Heart right ventricle (tissue), 16 donors: ENCODE data around the gene ZNF493. TPM values are rescaled to one million over a fixed set of nuclear protein-coding genes. Genes with fewer than 3 reads are reported as not detected.

Experiments
- ATAC-seq, 8 donors: fragments of 200-7000 bp; cut with Tn5 transposase; one replicate each; pipeline ENCODE4 v1.9.1; 2020; ENCODE audit warnings: mild to moderate bottlenecking in 8 of 8, moderate library complexity in 8 of 8, moderate number of reproducible peaks in 1 of 8
- DNase-seq, 2 donors: peaks; one replicate each; pipeline ENCODE4 v3.0.0-alpha.2; 2020
- H3K27ac ChIP-seq, 10 donors: fragments of 200-600 bp; sonication (generic) in 2 of 10; one replicate each; pipeline versions ENCODE4 v1.5.0 to v1.8.0; 2020 to 2022; ENCODE audit warnings: mild to moderate bottlenecking in 3 of 10
- H3K27me3 ChIP-seq, 7 donors: fragments of 200-600 bp; one replicate each; pipeline ENCODE4 v1.8.0; 2021 to 2022; ENCODE audit warnings: mild to moderate bottlenecking in 2 of 7
- H3K36me3 ChIP-seq, 9 donors: fragments of 200-600 bp; sonication (generic) in 1 of 9; one replicate each; pipeline versions ENCODE4 v1.5.0 to v1.8.0; 2020 to 2022; ENCODE audit warnings: mild to moderate bottlenecking in 2 of 9
- H3K4me1 ChIP-seq, 9 donors: fragments of 200-600 bp; sonication (generic) in 1 of 9; one replicate each; pipeline versions ENCODE4 v1.5.0 to v1.8.0; 2020 to 2022; ENCODE audit warnings: mild to moderate bottlenecking in 4 of 9
- H3K4me3 ChIP-seq, 10 donors: fragments of 200-600 bp; sonication (generic) in 2 of 10; one replicate each; pipeline versions ENCODE4 v1.5.0 to v1.8.0; 2020 to 2022; ENCODE audit warnings: mild to moderate bottlenecking in 7 of 10, moderate library complexity in 2 of 10
- H3K9me3 ChIP-seq, 11 donors: fragments of 200-600 bp in 10 of 11; sonication (generic) in 2 of 11; one replicate each; pipeline versions ENCODE4 v1.5.0 to v1.8.0; 2013 to 2022; ENCODE audit warnings: mild to moderate bottlenecking in 2 of 11, control low read depth in 1 of 11, moderate library complexity in 1 of 11
- WGBS, 2 donors: extraction: QIAGEN DNeasy Blood & Tissue Kit; methylation state at CpG; one replicate each; pipeline ENCODE4 v1.1.7; 2013; ENCODE audit warnings: inconsistent platforms in 1 of 2; 5-methylcytosine and 5-hydroxymethylcytosine counted together
- intact Hi-C, 10 donors: fragments of 100-400 bp; cut with DNase I; formaldehyde crosslinking; loops; one replicate each; pipeline versions ENCODE4 v1.11.1 to v1.14.2; 2022
- polyA plus RNA-seq, 2 donors: library from polyadenylated mRNA; stranded (reverse); fragments of 200-250 nt; gene quantifications; one replicate each; pipeline ENCODE4 v1.2.3, GENCODE V29; 2013
- total RNA-seq, 10 donors: library from RNA; stranded (reverse); fragmentation: NEBNext Ultra II Directional in 3 of 10; extraction: Animal tissue kit (Norgen Biotek cat#: 25700) in 3 of 10; gene quantifications; one replicate each; pipeline versions ENCODE4 v1.2.1 to v1.2.4, GENCODE V29; 2021 to 2023
- TF ChIP-seq, protein P1 (sequence below), 9 donors: fragments of 200-600 bp; sonication (generic) in 2 of 9; IDR thresholded peaks; one replicate each; pipeline versions ENCODE4 v1.5.0 to v1.8.0; 2021 to 2022; ENCODE audit warnings: antibody characterized with exemption in 9 of 9, mild to moderate bottlenecking in 5 of 9, moderate library complexity in 1 of 9
- donor health status: Arrhythmogenic right ventricular cardiomyopathy.
- donor health status: ischemic (EF 13 %, LVEDD 7.1; RV severe dilation, severe dysfunction).
- donor health status: healthy with polysubstance abuse.
- donor health status: DM: no; HTN: yes; CAD: no.
- donor health status: DM: no; HTN: no; CAD: no.
- donor health status: ischemic (EF 25% LVEDD 6.9; RV normal size, moderate dysfunction).
- donor health status: ischemic (EF 25% LVEDD 5.7; RV mildly dilated, moderate dysfunction).
- donor health status: healthy.
- donor health status: DM: yes; HTN: yes; CAD: no.
- donor health status: Ischemic cardiomyopathy.
- donor health status: ischemic (EF 35%, LVEDD 5.7; RV mildly dilated, moderate dysfunction).
- donor health status: nonischemic (EF 11% LVEDD 7.7; RV severe dilation, severe dysfunction).
- donor health status: DM: yes; HTN: yes; CAD: no.
- donor health status: PGD.
- donor health status: ischemic (EF 29% LVEDD 5.4; RV normal size, mild dysfunction).
- donor health status: nonischemic (EF 23%, LVEDD 6.1; RV moderate dilation, normal function).

Gene ZNF493
- total and polyA plus RNA-seq, 12 donors = 1.7 to 19.2 (median 10.5) TPM

DNA sequence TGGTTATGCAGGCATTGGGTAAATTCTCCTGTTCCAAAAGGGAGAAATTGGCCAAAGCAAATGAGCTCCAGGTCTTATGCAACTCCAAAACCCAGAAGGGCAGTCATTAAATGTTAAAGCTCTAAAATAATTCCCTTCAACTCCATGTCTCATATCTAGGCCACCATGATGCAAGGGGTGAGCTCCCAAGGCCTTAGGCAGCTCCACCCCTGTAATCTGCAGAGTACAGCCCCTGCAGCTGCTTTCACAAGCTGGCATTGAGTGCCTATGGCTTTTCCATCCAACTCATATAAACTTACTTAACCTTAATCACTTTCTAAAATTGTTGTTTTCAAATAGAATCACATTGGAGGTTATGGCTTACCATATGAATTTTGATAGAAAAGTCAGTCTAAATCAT lies 63.8 kb downstream of the ZNF493 start:
- Histone ChIP-seq H3K4me3 (no peak overlapping the region), H3K27ac (no peak overlapping the region), H3K9me3 (peaks cover 0 to 52% (median 9%) of the 10 kb centered on the region in 11 donors), H3K27me3 (peaks cover 0 to 14% (median 0%) of the 10 kb centered on the region in 7 donors), H3K36me3 (no peaks in the 10 kb centered on the region), H3K4me1 (no peaks in the 10 kb centered on the region)
- ATAC-seq = no peak
- intact Hi-C loops = no loop called here
- DNase-seq = no peak
- TF ChIP-seq, protein P1, sequence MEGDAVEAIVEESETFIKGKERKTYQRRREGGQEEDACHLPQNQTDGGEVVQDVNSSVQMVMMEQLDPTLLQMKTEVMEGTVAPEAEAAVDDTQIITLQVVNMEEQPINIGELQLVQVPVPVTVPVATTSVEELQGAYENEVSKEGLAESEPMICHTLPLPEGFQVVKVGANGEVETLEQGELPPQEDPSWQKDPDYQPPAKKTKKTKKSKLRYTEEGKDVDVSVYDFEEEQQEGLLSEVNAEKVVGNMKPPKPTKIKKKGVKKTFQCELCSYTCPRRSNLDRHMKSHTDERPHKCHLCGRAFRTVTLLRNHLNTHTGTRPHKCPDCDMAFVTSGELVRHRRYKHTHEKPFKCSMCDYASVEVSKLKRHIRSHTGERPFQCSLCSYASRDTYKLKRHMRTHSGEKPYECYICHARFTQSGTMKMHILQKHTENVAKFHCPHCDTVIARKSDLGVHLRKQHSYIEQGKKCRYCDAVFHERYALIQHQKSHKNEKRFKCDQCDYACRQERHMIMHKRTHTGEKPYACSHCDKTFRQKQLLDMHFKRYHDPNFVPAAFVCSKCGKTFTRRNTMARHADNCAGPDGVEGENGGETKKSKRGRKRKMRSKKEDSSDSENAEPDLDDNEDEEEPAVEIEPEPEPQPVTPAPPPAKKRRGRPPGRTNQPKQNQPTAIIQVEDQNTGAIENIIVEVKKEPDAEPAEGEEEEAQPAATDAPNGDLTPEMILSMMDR (IDR thresholded peaks at IDR 0.05) = no peak

DNA sequence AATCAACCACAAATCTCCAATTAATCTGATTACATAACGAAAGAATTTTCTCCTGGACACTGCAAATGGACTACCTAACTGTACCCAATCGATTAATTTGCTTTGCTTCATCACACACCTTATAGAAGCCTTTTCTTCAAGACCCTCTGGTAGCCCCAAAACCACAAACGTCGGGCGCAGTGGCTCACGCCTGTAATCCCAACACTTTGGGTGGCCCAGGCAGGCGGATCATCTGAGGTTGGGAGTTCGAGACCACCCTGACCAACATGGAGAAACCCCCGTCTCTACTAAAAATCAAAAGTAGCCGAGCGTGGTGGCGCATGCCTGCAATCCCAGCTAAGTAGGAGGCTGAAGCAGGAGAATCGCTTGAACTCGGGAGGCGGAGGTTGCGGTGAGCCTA lies 65.6 kb downstream of the ZNF493 start:
- H3K36me3 ChIP-seq = no peaks in the 10 kb centered on the region
- H3K9me3 ChIP-seq = peaks cover 0 to 33% (median 7%) of the 10 kb centered on the region in 11 donors
- intact Hi-C loops = no loop called here
- no peak overlapping the region for H3K4me3 ChIP-seq
- DNase-seq (no peak), ATAC-seq (no peak)
- TF ChIP-seq, protein P1 (IDR thresholded peaks at IDR 0.05) = no peak
- 95 to 96% methylated on average over 16 of the region's 16 CpGs for WGBS, 2 donors
- H3K4me1 ChIP-seq = no peaks in the 10 kb centered on the region
- peaks cover 0 to 14% (median 0%) of the 10 kb centered on the region in 7 donors for H3K27me3 ChIP-seq
- H3K27ac ChIP-seq = no peak overlapping the region

DNA sequence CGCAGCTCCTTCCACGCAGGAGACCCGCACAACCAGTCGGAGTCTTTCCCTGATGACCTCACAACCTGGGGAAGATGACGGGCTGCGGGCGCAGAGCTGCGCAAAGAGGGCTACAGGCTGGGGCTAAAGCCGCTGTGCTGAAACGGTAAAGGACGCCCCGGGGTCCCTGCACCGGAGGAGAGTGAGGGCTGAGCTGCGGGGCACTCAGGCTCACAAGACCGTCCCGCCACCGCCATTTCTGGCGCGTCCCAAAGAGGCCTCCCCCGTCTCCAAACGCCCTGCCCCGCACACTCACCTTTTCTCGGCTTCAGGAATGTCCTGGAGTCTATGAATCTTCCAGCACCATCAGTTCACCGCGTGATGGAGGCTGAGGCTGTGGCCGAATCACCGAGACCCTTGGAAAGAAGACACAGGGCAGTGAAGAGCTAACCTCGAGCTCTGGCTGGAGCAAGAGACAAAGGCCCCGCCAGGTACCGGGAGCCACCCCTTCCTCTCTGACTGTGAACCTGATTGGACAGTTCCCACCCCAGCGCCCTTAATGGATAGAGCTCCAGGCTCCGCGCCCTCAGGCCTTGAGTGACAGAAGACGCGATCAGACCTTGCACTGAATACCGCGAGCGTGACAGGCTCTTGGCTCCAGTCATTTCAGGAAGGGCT lies 66.6 kb downstream of the ZNF493 start:
- peak; percentile 38 to 44 for DNase-seq
- H3K9me3 ChIP-seq = peaks cover 0 to 23% (median 0%) of the 10 kb centered on the region in 11 donors
- intact Hi-C loops = no loop called here

DNA sequence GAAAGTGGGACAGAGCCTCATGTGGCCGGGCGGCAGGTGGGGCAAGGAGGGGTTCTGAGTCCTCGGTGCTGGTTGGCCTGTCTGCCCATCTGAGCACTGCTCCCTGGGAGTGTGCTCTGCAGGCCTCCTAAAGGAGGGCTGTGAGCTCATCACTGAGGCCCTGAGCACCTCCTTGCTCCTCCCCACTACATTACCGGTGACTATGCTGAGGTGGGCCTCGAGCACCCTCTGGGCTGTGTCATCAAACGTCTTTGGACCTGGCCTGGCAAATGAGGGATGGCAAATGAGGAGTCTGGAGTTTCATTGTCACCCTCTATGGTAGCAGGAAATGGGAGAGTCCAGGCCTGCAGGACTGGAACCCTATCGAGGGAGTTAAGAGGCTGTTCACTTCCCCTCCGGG lies 69.7 kb downstream of the ZNF493 start:
- 77 to 82% methylated on average over 8 of the region's 8 CpGs for WGBS, 2 donors
- Histone ChIP-seq H3K27me3 (peaks cover 0 to 14% (median 0%) of the 10 kb centered on the region in 7 donors), H3K4me3 (no peak overlapping the region), H3K4me1 (no peaks in the 10 kb centered on the region), H3K9me3 (peaks cover 0 to 4% (median 0%) of the 10 kb centered on the region in 11 donors), H3K36me3 (no peaks in the 10 kb centered on the region), H3K27ac (no peak overlapping the region)
- intact Hi-C loops = no loop called here
- TF ChIP-seq, protein P1 (IDR thresholded peaks at IDR 0.05) = no peak
- ATAC-seq (no peak), DNase-seq (no peak)

More for the DNA sequence above, 66.6 kb downstream of the ZNF493 start:
- Histone ChIP-seq H3K4me3 (peak overlapping the region; percentile 8 to 49 (median 34)), H3K4me1 (no peaks in the 10 kb centered on the region), H3K27ac (no peak overlapping the region), H3K36me3 (no peaks in the 10 kb centered on the region), H3K27me3 (peaks cover 0 to 14% (median 0%) of the 10 kb centered on the region in 7 donors)
- TF ChIP-seq, protein P1 (IDR thresholded peaks at IDR 0.05) = no peak
- ATAC-seq = peak; percentile 78 to 98 (median 89)
- 2% methylated on average over 38 of the region's 38 CpGs for WGBS, 2 donors
